Ishikawa (cell line): ENCODE data around the gene SLC48A1.
"Not testable (repeated sequence)": the region's sequence is repeated elsewhere in the genome, so short reads cannot be mapped to it uniquely, and the experiment has no call there.

Experiments
- EP300 ChIP-seq: IDR thresholded peaks from 2 replicates; pipeline ENCODE4 v1.6.1; 2012; ENCODE audit warnings: borderline replicate concordance
- RAD21 ChIP-seq: IDR thresholded peaks from 2 replicates; pipeline ENCODE4 v1.6.1; 2012; ENCODE audit warnings: low read depth

DNA sequence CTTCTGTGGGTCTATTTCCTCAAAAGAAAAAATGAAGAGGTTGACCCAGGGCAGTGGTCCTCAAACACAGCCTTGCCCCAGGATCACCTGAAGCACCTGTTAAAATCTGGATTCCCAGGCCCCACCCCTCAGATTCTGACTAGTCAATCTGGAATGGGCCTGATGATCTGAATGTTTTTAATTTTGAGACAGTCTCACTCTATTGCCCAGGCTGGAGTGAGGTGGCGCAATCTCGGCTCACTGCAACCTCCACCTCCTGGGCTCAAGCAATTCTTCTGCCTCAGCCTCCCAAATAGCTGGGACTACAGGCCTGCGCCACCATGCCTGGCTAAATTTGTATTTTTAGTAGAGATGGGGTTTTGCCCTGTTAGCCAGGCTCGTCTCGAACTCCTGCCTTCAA, 42.4 kb downstream of the SLC48A1 start:
- not testable (repeated sequence) for TF ChIP-seq EP300, RAD21
